HG03558 (cell line): ENCODE measurements around the gene ADH1B.
"Not testable (repeated sequence)": the region's sequence is repeated elsewhere in the genome, so short reads cannot be mapped to it uniquely, and the experiment has no call there.

Source experiments
- ATAC-seq: cut with Tn5 transposase; IDR thresholded peaks from one replicate; pipeline ENCODE4 v1.9.1; 2021; ENCODE audit warnings: moderate number of reproducible peaks; ENCODE audit not compliant: unreplicated experiment; ENCODE audit errors: extremely low read depth

The ADH1B gene

DNA sequence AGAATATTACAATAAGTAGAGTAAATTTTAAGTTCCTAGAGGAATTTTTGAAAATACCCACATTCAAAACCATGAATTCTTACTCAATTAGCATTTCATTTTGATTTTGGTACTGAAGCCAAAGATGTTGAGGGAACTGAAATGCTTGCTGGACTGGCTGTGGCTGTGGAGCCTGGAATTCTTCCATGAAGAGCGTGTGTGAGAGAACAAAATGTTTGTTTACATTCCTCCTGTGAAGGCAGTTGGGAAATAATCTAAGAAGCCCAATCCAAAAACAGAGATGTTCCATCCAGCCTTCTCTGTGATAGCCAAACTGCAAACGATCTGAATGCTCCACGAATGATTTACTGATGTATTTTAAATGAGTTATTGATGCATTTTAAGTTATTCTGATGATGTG, 3.8 kb upstream of the ADH1B start:
- no peak for ATAC-seq

DNA sequence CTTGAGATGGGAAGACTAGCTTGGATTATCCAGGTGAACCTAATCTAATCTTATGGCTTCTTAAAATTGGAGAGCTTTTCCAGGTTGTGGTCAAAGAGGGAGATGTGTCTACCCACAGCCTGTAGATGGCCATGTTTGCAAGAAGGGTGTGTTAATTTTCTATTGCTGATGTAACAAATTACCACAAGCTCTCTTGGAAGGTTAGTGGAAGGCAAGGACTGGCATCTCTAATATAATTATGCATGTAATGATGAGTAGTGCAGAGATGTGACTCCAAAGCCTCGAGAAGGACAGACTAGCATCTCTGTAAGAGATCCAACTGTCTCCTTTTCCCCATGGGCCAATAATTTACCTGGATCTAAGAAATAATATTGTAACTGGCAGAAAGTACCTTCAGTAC, 3.2 kb upstream of the ADH1B start:
- ATAC-seq: no peak

DNA sequence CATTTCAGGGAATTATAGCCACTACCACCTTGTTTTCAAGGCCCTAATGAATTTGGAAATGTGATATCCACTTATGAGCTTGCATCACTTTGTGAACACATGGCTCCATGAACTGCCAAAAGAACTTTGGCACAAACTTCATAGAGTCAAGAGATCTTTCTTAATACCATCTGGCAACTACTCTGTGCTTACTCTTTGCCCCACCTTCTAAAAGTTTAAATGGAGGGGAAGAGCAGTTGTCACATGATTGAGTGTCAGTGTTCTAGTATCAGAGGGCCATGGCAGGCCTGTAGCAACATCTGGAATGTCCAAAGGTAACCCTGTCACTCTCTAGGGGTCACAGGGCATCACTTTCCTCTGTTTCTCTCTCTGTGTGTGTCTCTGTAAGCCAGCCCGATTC, 2.6 kb upstream of the ADH1B start:
- ATAC-seq: no peak

DNA sequence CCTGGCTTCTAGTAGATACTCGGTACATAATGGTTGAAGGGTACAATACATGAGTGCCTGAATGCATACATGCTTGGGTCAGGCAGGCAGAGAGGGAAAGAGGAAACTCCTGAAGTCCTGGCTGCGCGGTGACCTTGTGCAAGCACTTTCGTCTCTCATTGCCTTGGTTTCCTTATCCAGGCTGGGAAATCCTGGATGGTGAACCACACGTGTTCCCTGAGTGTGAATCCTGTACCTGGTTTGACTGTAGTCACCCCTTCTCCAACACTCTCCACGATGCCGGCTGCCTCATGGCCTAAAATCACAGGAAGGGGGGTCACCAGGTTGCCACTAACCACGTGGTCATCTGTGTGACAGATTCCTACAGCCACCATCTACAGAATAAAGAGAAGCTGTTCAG, 3.4 kb downstream of the ADH1B start:
- not testable (repeated sequence) for ATAC-seq

DNA sequence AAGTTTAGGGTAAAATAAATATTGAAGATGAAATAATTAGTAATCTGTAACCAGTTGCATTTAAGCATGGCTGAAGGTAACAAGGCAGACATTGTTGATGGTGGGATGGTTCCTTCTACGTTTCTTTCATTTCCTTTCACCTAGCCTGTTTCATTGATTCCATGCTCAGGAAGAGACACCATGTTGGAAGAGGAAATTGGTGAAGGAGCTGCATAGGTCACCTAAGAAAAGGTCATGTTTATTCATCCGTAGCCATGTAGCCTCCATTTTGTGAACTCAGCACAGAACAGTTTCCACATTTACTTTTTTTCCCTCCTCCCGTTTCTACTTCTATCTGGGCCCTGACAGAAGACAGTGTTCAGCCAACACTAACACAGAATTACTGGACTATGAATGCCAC, 3.8 kb downstream of the ADH1B start:
- no peak for ATAC-seq

DNA sequence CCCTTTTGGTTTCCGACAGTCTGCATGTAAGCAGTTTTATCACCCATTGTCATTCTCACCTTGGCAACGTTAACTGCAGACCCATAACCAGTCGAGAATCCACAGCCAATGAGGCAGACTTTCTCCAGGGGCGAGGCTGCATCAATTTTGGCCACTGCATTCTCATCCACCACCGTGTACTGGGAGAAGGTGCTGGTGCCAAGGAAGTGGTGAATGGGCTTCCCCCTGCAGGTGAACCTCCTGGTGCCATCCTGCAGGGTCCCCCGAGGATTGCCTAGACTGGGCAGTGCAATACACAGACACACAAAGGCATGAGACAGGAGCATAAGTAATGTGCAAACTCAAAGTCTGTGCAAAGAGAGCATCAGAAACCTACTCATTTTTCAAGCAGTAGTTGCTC, 5.4 kb downstream of the ADH1B start:
- no peak for ATAC-seq

DNA sequence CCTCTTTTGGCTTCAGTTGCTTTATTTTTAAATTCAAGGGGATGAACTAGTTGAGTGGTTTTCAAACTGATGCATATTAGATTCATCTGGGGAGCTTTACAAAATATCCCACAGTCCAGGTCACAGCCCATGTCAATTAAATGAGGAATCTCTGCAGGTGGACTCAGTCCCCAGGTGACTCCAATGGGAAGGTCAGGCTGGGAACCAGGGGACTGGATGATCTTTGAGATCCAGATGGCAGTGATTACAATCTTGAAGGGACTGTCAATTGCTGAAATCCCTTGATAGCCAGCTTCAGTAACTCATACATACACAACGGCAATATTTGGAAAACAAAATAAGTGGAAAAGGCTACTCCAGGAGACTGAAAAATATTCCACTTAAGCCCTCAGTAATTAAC, 7.0 kb downstream of the ADH1B start:
- ATAC-seq: no peak

DNA sequence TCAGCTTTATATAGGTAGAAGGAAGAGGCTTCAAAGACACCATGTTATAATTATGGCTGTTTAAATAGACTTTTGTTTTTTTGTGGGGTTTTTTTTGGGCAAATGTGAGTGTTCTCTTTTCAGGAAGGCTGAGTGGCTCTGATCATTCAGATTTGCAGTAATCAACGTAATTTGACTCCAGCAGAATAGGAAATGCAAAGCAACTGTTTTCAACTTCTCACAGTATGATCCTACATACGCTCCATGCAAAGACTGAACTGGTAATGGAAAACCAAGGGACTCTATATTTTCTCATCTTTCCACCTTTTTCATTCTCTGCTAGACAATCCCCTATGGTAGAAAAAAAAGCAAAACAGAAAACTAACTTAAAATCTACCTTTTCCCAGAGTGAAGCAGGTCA, 10.8 kb downstream of the ADH1B start:
- ATAC-seq: no peak

DNA sequence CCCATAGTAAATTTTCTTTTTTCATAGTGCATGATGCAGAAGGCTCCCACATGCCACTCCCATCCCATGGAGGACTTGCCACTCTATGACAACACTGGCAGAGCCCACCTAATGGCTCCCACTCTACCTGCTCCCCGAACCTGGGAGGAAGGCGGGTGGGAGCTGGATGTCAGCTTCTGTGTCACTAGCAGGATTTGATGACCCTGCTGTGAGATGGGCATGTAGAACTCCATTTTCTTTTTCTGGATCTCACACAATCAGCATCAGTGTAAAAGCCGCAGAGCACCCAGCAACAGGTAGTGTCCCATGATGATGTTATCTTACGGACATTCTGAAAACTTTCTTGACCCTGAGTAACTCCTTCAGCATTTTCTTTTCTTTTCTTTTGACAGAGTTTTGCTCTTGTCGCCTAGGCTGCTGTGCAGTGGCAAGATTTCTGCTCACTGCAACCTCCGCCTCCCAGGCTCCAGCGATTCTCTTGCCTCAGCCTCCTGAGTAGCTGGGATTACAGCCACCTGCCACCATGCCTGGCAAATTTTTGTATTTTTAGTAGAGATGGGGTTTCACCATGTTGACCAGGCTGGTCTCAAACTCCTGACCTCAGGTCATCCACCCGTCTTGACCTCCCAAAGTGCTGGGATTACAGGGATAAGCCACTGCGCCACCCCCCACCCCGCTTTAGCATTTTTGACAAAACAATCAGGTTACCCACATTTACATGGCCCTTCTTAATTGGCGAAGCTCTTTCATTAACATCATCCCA, 15.4 kb downstream of the ADH1B start:
- ATAC-seq: no peak

DNA sequence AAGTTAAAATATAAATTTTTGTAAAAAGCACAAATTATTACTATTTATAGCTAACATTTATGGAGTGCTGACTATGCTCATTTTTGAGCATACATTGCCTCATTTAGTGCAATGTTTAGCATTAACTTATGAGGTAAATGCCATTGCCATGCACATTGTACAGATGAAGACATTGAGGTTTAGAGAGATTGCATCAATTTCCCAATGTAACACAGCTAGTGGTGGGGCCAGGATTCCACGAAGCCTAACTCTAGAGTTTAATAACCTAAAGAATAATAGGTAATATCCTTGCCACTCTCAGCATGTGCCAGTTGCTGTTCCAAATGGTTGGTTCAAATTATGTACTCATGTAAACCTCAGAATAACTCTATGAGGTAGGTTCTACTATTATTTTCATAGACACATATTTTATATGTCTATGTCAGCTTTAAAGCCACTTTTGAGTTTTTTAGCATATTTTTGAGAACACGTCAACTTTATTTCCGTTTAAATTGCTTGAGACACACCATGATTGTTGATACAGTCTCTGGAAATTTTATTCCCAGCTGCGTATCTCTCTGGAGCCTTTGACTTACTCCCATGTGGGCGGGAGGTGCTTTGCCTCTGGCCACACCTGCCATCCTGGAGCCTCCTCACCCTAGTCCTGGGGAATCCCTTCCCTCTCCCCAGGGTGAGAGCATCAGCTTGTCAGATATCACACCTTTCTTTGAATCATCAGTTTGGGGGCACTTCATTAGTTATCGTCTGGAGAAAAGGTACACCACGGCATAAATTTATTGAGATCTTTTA, 19.6 kb downstream of the ADH1B start:
- no peak for ATAC-seq

DNA sequence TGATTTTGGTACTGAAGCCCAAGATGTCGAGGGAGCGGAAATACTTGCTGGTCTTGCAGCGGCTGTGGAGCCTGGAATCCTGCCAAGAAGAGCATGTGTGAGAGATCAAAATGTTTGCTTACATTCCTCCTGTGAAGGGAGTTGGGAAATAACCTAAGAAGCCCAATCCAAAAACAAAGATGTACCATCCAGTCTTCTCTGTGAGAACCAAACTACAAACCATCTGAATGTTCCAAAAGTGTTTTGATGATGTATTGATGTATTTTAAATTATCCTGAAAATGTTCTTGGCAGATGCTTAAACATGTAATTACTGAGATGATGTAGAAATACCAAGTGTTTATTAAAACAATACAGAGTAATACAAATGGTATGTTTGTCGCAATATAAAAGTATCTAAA, 20.3 kb downstream of the ADH1B start:
- no peak for ATAC-seq

DNA sequence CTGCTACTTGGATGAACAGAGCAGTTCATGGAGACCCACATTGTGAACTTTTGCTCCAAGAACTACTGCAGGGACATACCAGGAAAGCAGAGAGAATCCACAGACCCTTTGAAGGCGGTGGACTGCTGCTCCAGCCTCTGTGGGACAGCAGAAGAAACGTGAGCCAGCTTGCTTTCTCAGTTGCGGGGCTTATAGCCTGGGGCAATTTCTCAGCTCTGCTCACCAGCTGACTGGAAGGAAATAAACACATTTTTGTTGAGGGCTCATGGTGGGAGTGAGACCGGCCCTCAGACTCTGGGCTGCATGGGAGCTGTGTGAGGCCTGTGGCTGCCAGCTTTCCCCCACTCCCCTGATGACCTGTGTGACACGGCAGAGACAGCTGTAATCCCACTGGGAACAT, 27.8 kb downstream of the ADH1B start:
- ATAC-seq: no peak

DNA sequence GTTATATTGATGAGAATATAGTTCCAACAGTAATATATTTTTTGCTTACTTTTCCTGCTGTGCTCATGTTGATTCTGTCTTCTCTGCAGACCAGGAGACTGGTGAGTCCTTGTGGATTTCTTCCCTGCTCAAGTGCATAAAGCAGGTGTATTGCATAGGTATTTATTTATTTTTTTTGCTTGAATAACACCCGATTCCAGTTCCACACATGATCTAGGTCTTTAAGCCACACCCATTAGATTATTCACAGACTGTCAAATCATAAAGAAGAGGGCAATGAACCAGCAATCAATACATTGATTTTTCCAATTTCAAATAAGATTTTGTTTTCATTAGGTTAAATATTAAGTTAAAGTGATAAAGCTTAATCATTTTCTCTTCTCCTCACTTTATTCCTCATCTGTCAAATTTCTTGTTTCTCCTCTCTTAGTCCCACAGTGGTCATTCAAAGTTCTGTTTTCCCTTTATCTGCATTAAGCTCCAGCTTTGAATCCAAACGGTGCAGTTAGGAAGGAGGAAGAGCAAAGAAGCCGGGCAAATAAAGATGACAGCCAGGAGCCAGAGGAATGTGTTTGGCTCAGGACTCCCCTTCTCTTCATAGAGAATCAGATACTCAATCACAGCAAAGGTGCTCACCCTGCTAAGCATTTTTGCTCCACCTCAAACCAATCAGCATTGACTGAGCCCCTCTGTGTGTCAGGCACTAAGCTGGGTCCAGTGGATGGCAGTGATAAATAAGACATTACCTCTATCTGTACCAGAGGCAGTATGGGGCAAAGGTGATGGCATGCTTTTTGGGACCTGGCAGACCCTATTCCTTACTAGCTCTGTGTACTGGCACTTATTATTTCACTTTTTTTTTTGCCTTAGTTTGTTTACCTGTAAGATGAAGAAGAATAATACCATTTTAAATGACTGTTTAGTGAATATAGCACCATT, 30.1 kb downstream of the ADH1B start, which contains the start of gene ADH1A:
ADH1A (minus strand) TSS at position 138 of the 939 bp plus-strand sequence; CDS start at position 67, 71 bp downstream.
- ATAC-seq: no peak

DNA sequence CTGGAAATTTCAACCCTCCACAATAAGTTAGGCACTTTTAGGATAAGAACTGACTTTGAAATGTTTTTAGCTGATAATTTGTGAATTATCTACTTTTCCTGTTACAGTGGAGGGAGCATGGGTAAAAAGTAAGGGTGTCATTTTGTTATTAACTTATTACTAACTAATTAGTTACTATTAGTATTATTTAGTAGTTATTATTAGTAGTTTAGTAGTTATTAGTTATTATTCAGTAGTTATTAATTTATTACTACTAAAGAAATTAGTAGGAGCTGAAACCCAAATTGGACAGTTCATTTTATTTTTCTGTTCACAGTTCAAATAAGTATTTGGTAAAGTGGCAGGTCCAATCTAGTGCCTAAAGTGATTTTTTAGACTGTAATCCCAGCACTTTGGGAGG, 35.8 kb downstream of the ADH1B start:
- ATAC-seq: no peak

DNA sequence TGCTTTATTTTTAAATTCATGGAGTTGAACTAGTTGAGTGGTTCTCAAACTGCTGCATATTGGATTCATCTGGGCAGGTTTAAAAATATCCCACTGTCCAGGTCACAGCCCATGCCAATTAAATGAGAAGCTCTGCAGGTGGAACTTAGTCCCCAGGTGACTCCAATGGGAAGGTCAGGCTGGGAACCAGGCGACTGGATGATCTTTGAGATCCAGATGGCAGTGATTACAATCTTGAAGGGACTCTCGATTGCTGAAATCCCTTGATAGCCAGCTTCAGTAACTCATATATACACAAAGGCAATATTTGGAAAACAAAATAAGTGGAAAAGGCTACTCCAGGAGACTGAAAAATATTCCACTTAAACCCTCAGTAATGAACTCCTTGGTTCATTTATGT, 38.5 kb downstream of the ADH1B start:
- ATAC-seq: no peak

DNA sequence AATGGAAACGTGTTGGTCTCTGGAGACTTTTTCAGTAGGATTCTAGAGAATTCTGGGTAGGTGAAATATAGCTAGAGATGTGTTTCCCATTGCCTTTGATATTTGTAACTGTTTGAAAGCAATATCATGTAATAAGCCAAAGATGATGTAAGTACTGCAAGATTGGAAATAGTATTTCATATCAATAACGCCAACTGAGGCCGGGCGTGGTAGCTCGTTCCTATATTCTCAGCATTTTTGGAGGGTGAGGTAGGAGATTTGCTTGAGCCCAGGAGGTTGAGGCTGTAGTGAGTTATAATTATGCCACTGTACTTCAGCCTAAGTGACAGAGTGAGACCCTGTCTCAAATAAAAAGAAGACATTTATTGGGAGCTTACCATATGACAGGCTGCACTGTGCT, 39.9 kb downstream of the ADH1B start:
- ATAC-seq: no peak

DNA sequence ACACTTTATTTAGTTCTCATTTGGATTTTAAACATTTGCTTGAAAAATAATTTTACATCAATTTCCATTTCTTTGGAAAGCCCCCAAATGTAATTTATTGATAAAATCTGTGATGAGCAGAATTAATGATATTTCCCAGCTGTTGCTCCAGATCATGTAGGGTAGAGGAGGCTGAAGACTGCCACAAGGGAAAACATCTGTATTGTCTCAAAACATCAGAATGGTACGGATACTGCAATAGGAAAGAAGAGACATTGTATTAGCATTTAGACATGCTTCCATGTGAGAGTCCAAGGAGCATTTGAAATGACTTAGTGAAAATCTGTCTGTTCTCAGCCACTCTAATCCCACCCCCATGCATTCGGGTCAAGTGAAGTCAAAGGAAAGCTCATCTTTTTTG, 44.8 kb downstream of the ADH1B start:
- no peak for ATAC-seq

DNA sequence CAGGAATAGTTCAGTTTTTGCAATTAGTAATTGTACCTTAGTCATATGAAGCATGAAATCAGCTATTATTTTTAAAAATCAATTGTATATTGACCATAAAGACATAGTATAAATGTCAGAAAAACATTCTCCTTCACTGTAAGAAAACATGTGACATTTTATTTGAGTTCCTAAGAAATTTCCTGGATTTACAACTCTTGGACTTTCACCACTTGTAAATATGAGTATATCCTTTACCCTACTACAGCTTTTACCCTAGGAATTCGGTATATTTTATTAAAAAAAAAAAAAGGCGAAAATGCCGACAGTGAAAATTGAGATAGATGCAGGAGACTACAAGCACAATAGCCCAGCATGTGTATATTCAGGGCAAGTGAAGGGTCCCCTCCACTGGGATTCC, 45.3 kb downstream of the ADH1B start:
- no peak for ATAC-seq

DNA sequence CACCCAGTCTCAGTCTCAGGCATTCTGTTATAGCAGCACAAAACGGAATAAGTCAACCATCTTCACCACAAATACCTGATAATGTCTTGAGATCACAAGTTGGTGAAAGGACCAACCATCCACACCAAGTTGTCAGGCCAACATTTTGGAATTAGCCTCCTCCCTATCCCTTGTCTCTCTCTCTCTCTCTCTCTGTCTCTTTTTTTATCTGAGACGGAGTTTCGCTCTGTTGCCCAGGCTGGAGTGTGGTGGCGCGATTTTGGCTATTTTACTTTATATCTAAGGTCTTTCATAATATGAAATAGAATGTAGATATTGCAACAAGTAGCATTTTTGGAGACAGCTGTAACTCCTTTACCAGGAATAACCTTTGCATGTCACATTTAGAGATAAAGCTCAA, 46.2 kb downstream of the ADH1B start:
- ATAC-seq: no peak

DNA sequence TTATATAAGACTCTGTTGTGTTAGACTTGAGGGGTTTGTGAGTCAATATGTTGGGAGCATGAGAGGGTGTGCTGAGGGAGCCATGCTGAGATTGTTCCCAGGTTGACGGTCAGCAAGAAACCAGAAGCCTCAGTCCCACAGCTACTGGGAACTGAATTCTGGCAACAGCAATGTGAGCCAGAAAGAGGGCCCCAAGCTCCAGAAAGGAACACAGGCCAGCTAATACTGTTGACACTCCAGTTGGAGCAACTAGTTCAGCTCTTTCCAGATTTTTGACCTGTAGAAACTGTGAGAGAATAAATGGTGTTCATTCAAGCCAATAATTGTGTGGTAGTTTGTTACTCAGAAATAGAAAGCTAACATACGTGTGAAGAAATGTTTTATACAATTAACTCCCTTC, 47.5 kb downstream of the ADH1B start:
- no peak for ATAC-seq

DNA sequence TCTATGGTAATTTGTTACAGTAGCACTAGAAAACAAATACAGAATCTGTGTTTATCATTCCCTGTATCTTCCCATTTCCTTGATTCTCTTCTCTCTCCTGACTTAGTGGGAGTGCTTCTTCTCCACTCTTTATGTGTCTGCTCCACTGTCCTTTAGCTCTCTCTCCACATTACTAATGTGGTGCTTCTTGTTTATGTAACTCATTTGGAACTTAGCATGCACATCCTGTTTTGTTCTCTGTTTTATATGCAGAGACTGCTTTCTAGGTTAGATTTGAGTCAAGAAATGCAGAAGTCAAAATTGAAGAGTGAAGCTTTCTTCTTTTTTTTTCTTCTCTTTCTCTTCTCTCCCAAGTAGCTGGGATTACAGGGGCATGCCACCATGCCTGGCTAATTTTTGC, 56.3 kb downstream of the ADH1B start:
- no peak for ATAC-seq
